Left lung (tissue), 10 donors: Measurements from ENCODE around the gene SETD2. TPM values are rescaled to one million over a fixed set of nuclear protein-coding genes. Genes with fewer than 3 reads are reported as not detected.
"Not testable (repeated sequence)": the region's sequence is repeated elsewhere in the genome, so short reads cannot be mapped to it uniquely, and the experiment has no call there.

Experiments
- ATAC-seq: fragments of 200-7000 bp; cut with Tn5 transposase; one replicate; pipeline ENCODE4 v1.9.1; 2020; ENCODE audit warnings: moderate library complexity
- DNase-seq, 4 donors: peaks; one replicate each; pipeline ENCODE4 v3.0.0-alpha.2; 2013 to 2020
- H3K27ac ChIP-seq, 2 donors: fragments of 200-600 bp; sonication (generic) in 1 of 2; one replicate each; pipeline versions ENCODE4 v1.5.0 to v1.8.0; 2020 to 2021
- H3K27me3 ChIP-seq, 2 donors: fragments of 200-600 bp; sonication (generic) in 1 of 2; one replicate each; pipeline versions ENCODE4 v1.5.0 to v1.8.0; 2020 to 2021
- H3K36me3 ChIP-seq, 2 donors: fragments of 200-600 bp; sonication (generic) in 1 of 2; one replicate each; pipeline versions ENCODE4 v1.5.0 to v1.8.0; 2020 to 2021
- H3K4me1 ChIP-seq, 2 donors: fragments of 200-600 bp; one replicate each; pipeline ENCODE4 v1.8.0; 2021
- H3K4me3 ChIP-seq, 2 donors: fragments of 200-600 bp; sonication (generic) in 1 of 2; one replicate each; pipeline versions ENCODE4 v1.5.0 to v1.8.0; 2020 to 2021; ENCODE audit warnings: mild to moderate bottlenecking in 1 of 2
- H3K9me3 ChIP-seq, 2 donors: fragments of 200-600 bp; sonication (generic) in 1 of 2; one replicate each; pipeline versions ENCODE4 v1.5.0 to v1.8.0; 2020 to 2021
- intact Hi-C, 2 donors: fragments of 100-400 bp; cut with DNase I; formaldehyde crosslinking; loops; one replicate each; pipeline versions ENCODE4 v1.11.2 to v1.14.2; 2022
- polyA plus RNA-seq, 6 donors: library from polyadenylated mRNA; unstranded; fragments of 120-200 nt; gene quantifications; one replicate each; pipeline ENCODE4 v1.2.1, GENCODE V29; 2013; ENCODE audit not compliant: insufficient read length in 6 of 6
- total RNA-seq, 2 donors: library from RNA; stranded (reverse); fragmentation: NEBNext Ultra II Directional; extraction: Animal tissue kit (Norgen Biotek cat#: 25700); gene quantifications; one replicate each; pipeline ENCODE4 v1.2.1, GENCODE V29; 2021
- TF ChIP-seq, protein P1 (sequence below), 2 donors: fragments of 200-600 bp; sonication (generic) in 1 of 2; IDR thresholded peaks; one replicate each; pipeline versions ENCODE4 v1.5.0 to v1.8.0; 2021; ENCODE audit warnings: antibody characterized with exemption in 2 of 2
- donor health status: DM: no; HTN: yes; CAD: no.
- donor health status: DM: no; HTN: no; CAD: no.

SETD2 gene
- total and polyA plus RNA-seq, 8 donors: 40.1 to 68.9 (median 60.0) TPM

- H3K27me3 ChIP-seq: no peaks in the 10 kb centered on the region
- TF ChIP-seq, protein P1, sequence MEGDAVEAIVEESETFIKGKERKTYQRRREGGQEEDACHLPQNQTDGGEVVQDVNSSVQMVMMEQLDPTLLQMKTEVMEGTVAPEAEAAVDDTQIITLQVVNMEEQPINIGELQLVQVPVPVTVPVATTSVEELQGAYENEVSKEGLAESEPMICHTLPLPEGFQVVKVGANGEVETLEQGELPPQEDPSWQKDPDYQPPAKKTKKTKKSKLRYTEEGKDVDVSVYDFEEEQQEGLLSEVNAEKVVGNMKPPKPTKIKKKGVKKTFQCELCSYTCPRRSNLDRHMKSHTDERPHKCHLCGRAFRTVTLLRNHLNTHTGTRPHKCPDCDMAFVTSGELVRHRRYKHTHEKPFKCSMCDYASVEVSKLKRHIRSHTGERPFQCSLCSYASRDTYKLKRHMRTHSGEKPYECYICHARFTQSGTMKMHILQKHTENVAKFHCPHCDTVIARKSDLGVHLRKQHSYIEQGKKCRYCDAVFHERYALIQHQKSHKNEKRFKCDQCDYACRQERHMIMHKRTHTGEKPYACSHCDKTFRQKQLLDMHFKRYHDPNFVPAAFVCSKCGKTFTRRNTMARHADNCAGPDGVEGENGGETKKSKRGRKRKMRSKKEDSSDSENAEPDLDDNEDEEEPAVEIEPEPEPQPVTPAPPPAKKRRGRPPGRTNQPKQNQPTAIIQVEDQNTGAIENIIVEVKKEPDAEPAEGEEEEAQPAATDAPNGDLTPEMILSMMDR (IDR thresholded peaks at IDR 0.05): no peak
- ATAC-seq (no peak), DNase-seq (no peak)
- intact Hi-C loops: no loop called here
- peaks cover 0 to 56% of the 10 kb centered on the region in 2 donors for H3K36me3 ChIP-seq
- H3K9me3 ChIP-seq: no peaks in the 10 kb centered on the region
- H3K4me1 ChIP-seq: no peaks in the 10 kb centered on the region
- H3K27ac ChIP-seq: no peak overlapping the region
- no peak overlapping the region for H3K4me3 ChIP-seq
These were observed 43.8 kb downstream of the SETD2 start for GRCh38 chr3:47120138-47120537.

DNA sequence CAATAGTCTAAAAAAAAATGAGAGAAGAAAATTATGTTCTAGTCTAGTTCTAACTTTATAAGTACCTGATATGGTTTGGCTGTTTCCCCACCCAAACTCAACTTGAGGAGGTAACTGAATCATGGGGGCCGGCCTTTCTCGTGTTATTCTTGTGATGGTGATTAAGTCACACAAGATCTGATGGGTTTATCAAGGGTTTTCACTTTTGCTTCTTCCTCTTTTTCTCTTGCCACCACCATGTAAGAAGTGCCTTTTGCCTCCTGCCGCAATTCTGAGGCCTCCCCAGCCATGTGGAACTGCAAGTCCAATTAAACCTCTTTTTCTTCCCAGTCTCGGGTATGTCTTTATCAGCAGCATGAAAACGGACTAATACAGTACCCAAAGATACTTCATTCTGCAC is 44.5 kb downstream of the SETD2 start:
- H3K4me3 ChIP-seq, ATAC-seq, H3K4me1 ChIP-seq, H3K9me3 ChIP-seq, H3K27me3 ChIP-seq, intact Hi-C loops, H3K27ac ChIP-seq, DNase-seq: not testable (repeated sequence)
- H3K36me3 ChIP-seq: peaks cover 0 to 63% of the 10 kb centered on the region in 2 donors

GRCh38 chr3:47117807-47118364 is 46.0 kb downstream of the SETD2 start:
- no peaks in the 10 kb centered on the region for H3K9me3 ChIP-seq
- H3K27me3 ChIP-seq: no peaks in the 10 kb centered on the region
- no peaks in the 10 kb centered on the region for H3K4me1 ChIP-seq
- TF ChIP-seq, protein P1 (IDR thresholded peaks at IDR 0.05): no peak
- ATAC-seq (no peak), DNase-seq (no peak)
- H3K4me3 ChIP-seq: no peak overlapping the region
- H3K27ac ChIP-seq: no peak overlapping the region
- intact Hi-C loops: no loop called here
- peaks cover 0 to 61% of the 10 kb centered on the region in 2 donors for H3K36me3 ChIP-seq

DNA sequence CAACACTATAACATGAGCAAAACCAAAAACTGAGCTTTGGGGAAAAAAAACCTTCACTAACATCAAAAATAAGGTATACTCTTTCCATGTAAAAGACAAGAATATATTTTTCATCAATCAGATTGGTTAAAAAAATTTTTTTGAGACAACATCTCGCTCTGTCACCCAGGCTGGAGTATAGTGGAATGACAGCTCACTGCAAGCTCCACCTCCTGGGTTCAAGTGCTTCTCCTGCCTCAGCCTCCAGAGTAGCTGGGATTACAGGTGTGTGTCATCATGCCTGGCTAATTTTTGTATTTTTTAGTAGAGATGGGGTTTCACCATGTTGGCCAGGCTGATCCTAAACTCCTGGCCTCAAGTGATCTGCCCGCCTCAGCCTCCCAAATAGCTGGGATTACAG is 48.4 kb downstream of the SETD2 start:
- H3K4me3 ChIP-seq, H3K4me1 ChIP-seq, H3K9me3 ChIP-seq, ATAC-seq, DNase-seq, intact Hi-C loops, H3K27me3 ChIP-seq, H3K27ac ChIP-seq: not testable (repeated sequence)
- H3K36me3 ChIP-seq: peaks cover 0 to 56% of the 10 kb centered on the region in 2 donors

GRCh38 chr3:47113669-47114365 is 50.1 kb downstream of the SETD2 start:
- intact Hi-C loops: no loop called here
- no peaks in the 10 kb centered on the region for H3K27me3 ChIP-seq
- H3K9me3 ChIP-seq: no peaks in the 10 kb centered on the region
- ATAC-seq: no peak
- H3K4me1 ChIP-seq: peaks cover 0 to 8% of the 10 kb centered on the region in 2 donors
- DNase-seq: no peak
- H3K27ac ChIP-seq: no peak overlapping the region
- H3K4me3 ChIP-seq: no peak overlapping the region
- TF ChIP-seq, protein P1 (IDR thresholded peaks at IDR 0.05): no peak
- peaks cover 0 to 66% of the 10 kb centered on the region in 2 donors for H3K36me3 ChIP-seq

GRCh38 chr3:47112997-47113396 is 50.9 kb downstream of the SETD2 start:
- DNase-seq (no peak), ATAC-seq (no peak)
- no peak overlapping the region for H3K4me3 ChIP-seq
- H3K9me3 ChIP-seq: no peaks in the 10 kb centered on the region
- peaks cover 0 to 66% of the 10 kb centered on the region in 2 donors for H3K36me3 ChIP-seq
- peaks cover 0 to 8% of the 10 kb centered on the region in 2 donors for H3K4me1 ChIP-seq
- TF ChIP-seq, protein P1 (IDR thresholded peaks at IDR 0.05): no peak
- intact Hi-C loops: no loop called here
- H3K27ac ChIP-seq: no peak overlapping the region
- no peaks in the 10 kb centered on the region for H3K27me3 ChIP-seq
